DMS79 (cell line): ENCODE measurements around the gene MRPL52.
"Not testable (repeated sequence)": the region's sequence is repeated elsewhere in the genome, so short reads cannot be mapped to it uniquely, and the experiment has no call there.

ENCODE experiments used
- DNase-seq: peaks from one replicate; lab custom pipeline; 2025; lab: John Stamatoyannopoulos, UW

Gene MRPL52

DNA sequence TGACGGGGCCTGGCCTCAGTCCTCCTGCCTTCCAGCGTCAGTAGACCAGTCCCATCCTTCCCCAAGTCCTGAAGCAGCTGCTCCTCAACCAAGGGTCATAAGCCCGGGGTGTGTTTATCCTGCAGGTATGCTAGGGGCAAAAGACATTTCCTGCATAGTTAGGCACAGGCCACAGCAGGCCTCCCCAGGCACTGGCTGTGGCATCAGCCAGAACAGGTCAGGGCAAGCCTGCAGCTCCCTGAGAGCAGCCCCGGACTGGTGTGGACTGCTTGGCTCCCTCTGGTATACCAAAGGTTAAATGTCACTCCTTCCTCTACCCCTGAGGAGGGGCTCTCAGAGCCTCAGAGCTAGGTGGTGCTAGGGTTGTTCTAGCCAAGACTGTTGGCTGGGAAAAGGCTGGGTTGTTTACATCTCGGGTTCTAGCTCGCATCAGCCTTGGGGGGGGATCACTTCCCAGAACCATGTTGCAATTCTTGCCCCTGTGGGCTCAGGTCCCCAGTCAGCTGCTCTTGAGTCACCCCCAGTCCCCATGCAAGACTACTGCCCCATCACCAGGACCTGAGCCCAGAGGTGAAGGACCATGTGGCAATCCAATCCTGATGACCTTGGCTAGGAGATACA lies 9.6 kb downstream of the MRPL52 start:
- no peak for DNase-seq

DNA sequence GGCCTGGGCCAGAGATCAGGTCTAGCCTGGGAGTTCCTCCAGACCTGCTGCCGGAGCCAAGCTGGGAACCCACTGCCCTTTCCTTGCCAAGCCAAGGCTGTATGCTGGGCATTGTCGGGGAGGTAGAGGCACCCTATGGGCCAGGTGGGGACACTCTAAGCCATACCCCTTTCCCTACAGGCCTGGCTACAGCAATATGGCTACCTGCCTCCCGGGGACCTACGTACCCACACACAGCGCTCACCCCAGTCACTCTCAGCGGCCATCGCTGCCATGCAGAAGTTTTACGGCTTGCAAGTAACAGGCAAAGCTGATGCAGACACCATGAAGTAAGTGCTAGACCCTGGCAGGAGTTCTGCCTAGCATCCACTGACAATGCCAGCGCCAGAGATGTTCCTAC lies 11.6 kb downstream of the MRPL52 start:
- DNase-seq = no peak

DNA sequence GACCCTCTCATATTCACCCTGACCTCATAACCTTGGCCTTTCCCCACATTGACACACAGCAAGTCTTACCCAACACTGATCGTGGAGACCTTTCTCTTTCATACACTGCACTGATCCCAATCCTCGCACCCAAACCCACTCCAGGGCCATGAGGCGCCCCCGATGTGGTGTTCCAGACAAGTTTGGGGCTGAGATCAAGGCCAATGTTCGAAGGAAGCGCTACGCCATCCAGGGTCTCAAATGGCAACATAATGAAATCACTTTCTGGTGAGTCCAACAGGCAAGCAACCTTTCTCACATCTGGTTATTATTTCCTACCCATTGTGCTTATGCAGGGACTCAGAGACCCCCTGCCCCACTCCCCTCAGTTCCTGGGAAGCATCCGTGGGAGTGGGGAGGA lies 12.1 kb downstream of the MRPL52 start:
- DNase-seq = no peak

DNA sequence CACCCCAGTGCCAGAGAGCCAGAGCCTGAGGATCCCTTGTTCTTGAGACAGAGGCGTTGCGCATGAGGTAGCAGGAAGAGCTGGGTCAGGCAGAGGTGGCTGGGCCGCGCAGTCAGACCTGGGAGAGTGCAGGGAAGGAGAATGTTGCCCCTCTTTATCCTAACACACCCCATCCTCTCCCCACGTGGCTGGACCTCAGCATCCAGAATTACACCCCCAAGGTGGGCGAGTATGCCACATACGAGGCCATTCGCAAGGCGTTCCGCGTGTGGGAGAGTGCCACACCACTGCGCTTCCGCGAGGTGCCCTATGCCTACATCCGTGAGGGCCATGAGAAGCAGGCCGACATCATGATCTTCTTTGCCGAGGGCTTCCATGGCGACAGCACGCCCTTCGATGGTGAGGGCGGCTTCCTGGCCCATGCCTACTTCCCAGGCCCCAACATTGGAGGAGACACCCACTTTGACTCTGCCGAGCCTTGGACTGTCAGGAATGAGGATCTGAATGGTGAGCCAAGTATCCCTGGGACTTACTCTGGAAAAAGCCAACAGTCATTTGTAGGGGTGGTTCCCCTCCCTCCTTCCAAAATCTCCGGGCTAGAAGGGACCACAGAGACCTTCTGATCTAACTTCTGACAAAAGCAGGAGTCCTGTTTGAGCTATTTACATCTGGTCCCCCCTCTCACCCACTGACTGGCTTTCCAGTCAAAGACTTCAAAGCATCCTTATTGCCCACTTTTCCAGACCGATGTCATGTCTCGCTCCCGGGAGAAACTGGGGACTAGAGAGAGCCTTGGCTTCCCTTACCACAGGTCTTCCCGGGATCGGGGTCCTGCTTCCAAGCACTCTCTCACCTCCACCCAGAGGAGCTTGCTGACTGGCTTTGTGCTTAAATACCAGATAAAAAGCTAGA lies 12.8 kb downstream of the MRPL52 start:
- DNase-seq = no peak

DNA sequence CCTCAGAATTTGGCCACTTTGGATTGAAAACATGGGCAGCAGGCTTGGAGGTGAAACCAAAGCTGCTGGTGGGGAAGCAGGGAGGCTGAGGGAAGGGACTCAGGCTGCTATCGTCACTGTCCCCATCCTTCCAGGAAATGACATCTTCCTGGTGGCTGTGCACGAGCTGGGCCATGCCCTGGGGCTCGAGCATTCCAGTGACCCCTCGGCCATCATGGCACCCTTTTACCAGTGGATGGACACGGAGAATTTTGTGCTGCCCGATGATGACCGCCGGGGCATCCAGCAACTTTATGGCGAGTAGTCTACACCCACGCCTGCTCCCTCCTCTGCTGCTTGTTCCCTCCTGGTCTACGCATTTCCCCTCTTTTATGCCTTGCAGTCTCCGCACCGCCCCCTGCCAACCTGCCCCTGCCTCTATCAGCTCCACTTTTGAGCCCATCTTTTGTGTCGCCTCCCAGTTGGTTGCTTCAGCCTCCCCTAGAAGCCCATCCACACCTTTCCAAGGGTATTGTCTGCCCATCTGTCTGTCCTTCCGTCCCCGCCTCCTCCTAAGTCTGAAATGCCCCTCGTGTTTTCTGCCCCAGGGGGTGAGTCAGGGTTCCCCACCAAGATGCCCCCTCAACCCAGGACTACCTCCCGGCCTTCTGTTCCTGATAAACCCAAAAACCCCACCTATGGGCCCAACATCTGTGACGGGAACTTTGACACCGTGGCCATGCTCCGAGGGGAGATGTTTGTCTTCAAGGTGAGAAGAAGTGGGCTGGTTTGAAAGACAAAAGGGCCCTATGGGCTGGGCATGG lies 13.6 kb downstream of the MRPL52 start:
- no peak for DNase-seq

DNA sequence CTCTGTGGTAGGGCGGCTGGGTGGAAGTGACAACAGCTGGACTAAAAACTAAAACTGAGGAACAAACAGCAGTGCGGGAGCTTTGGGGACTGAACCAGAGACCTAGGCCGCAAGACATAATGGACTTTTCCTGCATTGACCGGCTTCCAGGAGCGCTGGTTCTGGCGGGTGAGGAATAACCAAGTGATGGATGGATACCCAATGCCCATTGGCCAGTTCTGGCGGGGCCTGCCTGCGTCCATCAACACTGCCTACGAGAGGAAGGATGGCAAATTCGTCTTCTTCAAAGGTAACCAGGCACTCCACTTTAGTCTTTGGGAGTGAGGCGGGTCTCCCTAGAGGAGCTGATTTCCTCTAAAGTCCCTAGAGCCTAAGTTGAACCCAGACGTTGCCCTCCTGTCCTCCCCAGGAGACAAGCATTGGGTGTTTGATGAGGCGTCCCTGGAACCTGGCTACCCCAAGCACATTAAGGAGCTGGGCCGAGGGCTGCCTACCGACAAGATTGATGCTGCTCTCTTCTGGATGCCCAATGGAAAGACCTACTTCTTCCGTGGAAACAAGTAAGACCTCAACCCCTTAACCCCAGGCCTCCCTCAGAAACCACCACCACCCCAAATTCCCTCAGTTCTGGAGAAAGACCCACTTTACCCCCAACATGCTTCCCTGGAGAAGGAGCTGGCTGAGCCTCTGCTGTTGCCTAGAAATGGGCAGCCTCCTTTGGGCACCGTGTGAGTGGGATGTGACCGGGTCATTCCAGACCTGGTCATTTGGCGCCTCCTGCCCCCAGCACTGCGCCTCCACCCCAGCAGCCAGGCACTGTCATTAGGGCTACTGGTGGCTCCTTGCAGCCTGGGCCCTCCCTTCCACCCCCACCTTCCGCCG lies 14.8 kb downstream of the MRPL52 start:
- no peak for DNase-seq

DNA sequence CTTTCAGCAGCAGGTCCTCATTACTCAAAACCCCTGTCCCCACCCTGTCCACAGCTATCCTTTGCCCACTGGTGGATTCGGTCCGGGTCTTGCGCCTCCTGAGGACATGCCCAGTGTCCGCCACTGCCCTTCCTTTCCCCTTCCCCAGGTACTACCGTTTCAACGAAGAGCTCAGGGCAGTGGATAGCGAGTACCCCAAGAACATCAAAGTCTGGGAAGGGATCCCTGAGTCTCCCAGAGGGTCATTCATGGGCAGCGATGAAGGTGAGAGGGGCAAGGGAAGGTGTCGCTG lies 15.4 kb downstream of the MRPL52 start:
- no peak for DNase-seq

DNA sequence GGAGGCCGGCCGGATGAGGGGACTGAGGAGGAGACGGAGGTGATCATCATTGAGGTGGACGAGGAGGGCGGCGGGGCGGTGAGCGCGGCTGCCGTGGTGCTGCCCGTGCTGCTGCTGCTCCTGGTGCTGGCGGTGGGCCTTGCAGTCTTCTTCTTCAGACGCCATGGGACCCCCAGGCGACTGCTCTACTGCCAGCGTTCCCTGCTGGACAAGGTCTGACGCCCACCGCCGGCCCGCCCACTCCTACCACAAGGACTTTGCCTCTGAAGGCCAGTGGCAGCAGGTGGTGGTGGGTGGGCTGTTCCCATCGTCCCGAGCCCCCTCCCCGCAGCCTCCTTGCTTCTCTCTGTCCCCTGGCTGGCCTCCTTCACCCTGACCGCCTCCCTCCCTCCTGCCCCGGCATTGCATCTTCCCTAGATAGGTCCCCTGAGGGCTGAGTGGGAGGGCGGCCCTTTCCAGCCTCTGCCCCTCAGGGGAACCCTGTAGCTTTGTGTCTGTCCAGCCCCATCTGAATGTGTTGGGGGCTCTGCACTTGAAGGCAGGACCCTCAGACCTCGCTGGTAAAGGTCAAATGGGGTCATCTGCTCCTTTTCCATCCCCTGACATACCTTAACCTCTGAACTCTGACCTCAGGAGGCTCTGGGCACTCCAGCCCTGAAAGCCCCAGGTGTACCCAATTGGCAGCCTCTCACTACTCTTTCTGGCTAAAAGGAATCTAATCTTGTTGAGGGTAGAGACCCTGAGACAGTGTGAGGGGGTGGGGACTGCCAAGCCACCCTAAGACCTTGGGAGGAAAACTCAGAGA lies 16.3 kb downstream of the MRPL52 start:
- DNase-seq = no peak

DNA sequence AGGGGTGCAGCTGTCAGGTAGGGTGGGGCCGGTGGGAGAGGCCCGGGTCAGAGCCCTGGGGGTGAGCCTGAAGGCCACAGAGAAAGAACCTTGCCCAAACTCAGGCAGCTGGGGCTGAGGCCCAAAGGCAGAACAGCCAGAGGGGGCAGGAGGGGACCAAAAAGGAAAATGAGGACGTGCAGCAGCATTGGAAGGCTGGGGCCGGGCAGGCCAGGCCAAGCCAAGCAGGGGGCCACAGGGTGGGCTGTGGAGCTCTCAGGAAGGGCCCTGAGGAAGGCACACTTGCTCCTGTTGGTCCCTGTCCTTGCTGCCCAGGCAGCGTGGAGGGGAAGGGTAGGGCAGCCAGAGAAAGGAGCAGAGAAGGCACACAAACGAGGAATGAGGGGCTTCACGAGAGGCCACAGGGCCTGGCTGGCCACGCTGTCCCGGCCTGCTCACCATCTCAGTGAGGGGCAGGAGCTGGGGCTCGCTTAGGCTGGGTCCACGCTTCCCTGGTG lies 17.2 kb downstream of the MRPL52 start:
- no peak for DNase-seq

DNA sequence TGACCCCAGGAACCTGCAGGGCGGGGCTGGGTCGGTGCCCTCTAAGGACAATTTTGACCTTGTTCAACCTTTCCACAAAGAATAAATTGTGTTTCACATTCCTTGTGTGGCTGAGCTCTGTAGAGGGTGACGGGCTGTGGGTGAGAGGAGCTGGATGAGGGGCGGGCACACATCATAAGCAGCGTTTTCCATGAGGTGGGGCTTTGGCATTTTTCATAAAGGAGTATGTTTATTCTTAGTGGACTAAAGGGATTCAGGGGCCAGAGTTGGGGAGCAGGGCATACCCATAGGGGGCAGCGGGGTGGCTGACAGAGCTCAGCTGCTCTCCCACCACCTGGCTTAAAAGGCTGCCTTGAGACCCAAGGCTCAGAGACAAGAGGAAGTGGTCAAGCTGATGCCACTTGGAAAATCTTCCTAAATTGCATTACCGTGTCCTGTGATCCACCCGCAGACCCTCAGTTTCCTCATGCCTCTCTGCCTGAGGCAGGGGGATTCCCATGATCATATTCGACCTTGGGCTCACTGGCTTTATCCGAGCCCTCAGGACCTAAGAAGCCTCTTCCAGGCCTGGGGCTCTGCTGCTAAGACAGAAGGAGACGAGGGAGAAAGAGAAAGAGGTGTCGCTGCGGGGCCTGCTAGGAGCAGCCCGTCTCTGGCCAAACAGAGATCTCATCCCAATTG lies 18.1 kb downstream of the MRPL52 start:
- DNase-seq = no peak

DNA sequence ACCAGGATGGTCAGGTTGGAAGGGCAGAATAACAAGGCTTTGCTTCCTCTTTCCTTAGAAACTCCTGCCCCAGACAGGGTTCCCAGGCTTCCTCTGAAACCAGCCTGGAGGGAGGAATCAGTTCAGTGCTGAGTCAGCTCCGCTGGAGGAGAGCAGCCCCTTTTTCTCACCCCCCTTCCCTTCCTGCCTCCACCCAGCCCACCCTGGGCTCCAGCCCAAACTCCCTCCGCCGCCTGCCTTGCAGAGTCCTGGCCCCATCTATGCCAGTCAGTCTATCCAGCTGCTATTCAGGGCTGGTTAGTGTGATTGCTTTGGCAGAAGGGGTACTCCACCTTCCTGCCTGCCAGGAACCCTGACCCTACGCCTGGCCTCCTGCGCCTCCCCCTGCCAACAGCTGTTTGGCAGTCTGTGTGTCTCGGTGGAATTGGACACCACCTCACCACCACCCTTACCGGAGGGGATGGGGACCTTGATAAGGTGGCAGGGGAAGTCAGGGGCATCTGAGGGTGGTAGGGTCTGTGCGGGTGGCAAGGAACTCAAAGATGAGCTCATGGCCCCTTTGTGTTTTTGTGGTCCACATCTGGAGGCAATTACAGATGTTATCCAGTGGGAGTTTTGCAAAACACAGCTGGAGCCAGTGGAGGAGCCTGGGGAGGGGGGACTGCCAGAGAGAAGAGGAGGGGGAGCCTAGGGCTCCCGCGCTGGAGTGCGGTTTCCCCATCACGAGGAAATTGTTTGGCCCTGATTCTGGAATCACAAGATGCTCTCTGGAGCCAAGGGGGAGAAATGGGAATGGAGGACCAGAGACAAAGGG lies 18.9 kb downstream of the MRPL52 start:
- DNase-seq = peak; percentile 55

DNA sequence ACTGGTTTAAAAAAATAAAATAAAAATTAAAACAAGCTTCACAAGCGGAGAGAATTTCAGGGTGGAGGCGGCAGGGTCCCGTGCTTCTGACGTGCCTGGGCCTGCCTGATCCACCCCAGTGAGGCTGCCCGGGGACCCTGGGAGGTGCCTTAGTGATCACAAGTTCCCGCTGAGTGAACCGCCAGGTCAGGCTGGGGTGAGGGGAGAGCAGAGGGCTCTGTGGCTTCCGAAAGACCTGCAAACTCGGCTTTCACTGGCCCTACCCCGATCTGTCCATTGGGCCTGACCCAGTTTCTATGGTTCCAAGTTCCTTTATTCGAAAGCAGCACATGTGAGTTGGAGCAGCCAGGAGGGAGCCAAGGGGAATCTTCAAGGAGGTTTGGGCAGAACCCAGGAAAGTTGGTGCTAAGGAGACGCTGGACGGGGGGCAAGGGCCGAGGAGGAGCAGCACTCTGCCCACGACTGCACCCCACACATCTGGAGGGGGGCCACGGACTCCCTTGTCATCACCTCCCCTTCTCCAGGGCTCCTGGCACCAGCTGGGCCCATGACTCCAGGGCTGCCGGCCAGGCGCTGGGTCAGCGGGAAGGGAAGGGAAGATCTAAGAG lies 19.6 kb downstream of the MRPL52 start:
- no peak for DNase-seq

DNA sequence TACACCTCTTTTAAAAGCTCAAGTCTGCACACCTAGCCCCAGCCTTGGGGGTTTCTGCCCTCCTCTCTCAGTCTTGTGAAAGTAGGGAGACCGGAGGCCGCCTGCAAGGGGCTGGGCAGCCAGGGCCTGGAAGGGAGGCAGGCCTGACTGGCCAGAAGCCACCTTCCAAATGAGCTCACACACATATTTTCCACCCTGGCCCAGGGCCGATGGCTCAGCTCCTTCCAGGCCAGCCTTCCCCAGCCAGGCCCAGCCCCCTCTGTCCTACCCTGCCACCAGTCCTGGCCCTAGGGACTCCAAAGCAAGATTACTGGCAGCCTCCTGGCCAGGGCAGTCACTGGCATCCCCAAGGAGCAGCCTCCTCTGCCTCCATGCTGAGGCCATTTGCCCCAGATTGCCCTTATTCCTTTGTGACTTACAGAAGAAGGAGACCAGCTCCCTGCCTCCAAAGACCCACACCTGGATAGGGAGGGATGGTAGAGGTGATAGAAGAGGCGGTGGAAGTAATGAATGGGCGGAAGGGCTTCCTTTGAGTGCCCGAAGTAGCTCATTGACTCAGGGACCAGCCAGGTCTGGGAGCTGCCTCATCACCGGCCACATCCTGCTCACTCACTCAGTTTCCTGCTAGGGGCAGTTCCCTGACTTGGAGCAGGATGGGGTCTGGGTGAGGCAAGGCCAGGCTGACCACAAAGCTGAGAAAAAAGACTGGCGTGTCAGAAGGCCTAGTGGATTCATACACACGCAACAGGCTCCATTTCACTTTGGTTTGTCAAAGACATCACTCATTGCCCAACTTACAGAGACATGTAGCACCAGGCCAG lies 21.5 kb downstream of the MRPL52 start:
- no peak for DNase-seq

DNA sequence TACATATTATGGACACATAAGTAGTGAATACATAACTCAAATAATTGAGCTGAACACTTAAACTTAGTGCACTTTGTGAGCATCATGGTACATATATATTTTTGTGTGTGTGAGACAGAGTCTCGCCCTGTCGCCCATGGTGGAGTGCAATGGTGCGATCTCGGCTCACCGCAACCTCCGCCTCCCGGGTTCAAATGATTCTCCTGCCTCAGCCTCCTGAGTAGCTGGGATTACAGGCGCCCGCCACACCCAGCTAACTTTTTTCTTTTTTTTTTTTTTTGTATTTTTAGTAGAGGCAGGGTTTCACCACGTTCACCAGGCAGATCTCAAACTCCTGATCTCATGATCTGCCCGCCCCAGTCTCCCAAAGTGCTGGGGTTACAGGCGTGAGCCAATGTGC lies 22.5 kb downstream of the MRPL52 start:
- not testable (repeated sequence) for DNase-seq

DNA sequence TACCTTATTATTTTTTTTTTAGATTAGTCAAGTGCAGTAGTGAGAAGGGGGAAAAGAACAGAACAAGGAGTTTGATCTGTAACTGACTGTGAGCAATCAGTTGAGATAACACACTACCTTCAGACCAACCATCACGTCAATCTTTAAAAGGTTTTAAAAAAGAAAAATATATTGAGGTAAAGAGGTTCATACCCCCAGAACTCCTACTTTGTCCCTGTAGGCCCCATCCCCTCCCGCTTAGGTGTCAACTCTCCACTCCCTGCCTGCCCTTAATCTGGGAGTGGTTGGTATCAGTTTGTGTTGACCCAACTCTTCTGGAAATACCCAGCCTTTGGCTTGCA lies 22.9 kb downstream of the MRPL52 start:
- no peak for DNase-seq

DNA sequence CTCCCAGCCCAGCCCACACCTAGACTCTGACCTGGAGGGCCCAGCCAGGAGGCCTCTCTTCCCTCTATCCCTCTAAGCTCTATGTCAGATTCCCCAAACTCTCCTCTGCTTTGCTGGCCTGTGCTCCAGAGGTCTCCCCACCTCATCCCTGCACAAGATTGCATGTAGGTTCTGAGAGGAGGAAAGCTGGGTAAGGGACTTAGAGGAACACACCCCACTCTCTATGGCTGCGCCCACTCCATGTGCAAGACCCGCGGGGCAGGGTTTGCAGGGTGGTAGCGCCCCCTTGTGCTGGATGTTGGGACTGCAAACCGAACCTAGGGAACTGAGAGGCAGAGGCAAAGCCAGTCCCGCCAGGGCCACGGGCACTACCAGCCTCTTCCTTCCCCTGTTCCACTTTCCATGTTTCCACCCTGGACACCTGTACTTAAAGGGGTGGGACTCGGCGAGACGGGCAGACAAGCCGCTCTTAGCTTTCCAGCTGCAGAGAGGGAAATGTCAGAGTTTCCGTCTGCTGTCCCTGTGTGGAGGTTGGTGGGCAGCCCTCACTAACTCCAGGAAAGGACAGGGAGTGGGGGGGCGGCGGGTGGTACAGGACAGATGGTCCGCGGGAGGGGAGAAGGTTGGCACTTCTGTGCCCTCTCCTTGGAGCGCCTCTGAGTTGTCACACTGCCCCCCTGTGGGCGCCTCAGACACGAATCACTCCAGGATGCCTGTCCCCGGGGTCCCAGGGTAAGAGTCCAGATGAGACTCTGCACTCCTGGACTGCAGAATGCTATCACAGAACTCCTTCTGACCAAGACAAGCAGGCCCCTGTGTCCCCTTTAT lies 23.5 kb downstream of the MRPL52 start:
- DNase-seq = peak; percentile 67

DNA sequence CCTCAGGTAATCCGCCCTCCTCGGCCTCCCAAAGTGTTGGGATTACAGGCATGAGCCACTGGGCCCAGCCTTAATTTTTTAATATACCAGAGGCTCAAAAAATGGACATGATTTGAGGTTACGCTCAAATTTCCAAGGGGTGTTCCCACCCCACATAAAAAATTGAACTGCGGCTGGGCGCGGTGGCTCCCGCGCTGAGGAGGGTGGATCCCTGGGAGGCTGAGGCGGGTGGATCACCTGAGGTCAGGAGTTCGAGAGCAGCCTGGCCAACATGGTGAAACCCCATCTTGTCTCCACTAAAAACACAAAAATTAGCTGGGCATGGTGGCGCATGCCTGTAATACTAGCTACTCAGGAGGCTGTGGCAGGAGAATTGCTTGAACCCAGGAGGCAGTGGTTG lies 24.6 kb downstream of the MRPL52 start:
- DNase-seq = not testable (repeated sequence)
